IMR-90 (cell line): ENCODE data around the gene B4GALNT2. TPM values are rescaled to one million over a fixed set of nuclear protein-coding genes. Genes with fewer than 3 reads are reported as not detected.

ENCODE experiments used
- ATAC-seq: fragments of 200-7000 bp; cut with Tn5 transposase; 2 replicates; pipeline ENCODE4 v1.9.1; 2020; ENCODE audit warnings: low read depth, mild to moderate bottlenecking, moderate library complexity
- BruUV-seq: library from RNA; stranded (reverse); fragments of 400-500 nt; replicated peaks from 2 replicates; lab custom pipeline; 2021; lab: Mats Ljungman, UMichigan
- CTCF ChIA-PET: fragments of 300-600 bp; formaldehyde crosslinking; extraction: SDS; loops from one replicate; lab custom pipeline; 2021; ENCODE audit warnings: antibody characterized with exemption; lab: Yijun Ruan, JAX
- POLR2A ChIA-PET: fragments of 300-600 bp; sonication (Branson Sonifier 250); formaldehyde crosslinking; loops from one replicate; lab custom pipeline; 2022; ENCODE audit warnings: antibody characterized with exemption; ENCODE audit not compliant: unreplicated experiment; lab: Charles Lee
- DNase-seq: peaks from one replicate; pipeline ENCODE4 v3.0.0; 2013
- H2AFZ ChIP-seq: replicated peaks from 2 replicates; pipeline ENCODE3; 2013; ENCODE audit warnings: low read length, mild to moderate bottlenecking; ENCODE audit not compliant: poor library complexity
- H2AK5ac ChIP-seq: 2 replicates; pipeline ENCODE4 v1.6.1; 2013; ENCODE audit warnings: low read depth, low read length, inconsistent platforms
- H2AK9ac ChIP-seq: replicated peaks from 2 replicates; pipeline ENCODE3; 2013; ENCODE audit warnings: mild to moderate bottlenecking, low read depth, low read length, moderate library complexity; ENCODE audit not compliant: poor library complexity
- H2BK120ac ChIP-seq: 2 replicates; pipeline ENCODE4 v1.6.1; 2013; ENCODE audit warnings: low read depth, low read length, inconsistent platforms
- H2BK15ac ChIP-seq: 3 replicates; pipeline ENCODE4 v1.6.1; 2013; ENCODE audit warnings: low read depth, low read length, inconsistent platforms
- H2BK20ac ChIP-seq: 2 replicates; pipeline ENCODE4 v1.6.1; 2013; ENCODE audit warnings: low read depth, mild to moderate bottlenecking, inconsistent platforms, low read length, moderate library complexity
- H2BK5ac ChIP-seq: 2 replicates; pipeline ENCODE4 v1.6.1; 2013; ENCODE audit warnings: mild to moderate bottlenecking, low read depth, low read length, inconsistent platforms; ENCODE audit not compliant: poor library complexity, severe bottlenecking
- H3K14ac ChIP-seq: replicated peaks from 2 replicates; pipeline ENCODE4 v1.6.1; 2013; ENCODE audit warnings: low read depth, low read length, inconsistent platforms
- H3K18ac ChIP-seq: 2 replicates; pipeline ENCODE4 v1.6.1; 2013; ENCODE audit warnings: low read depth, low read length, control low read depth
- H3K23ac ChIP-seq: 2 replicates; pipeline ENCODE4 v1.6.1; 2013; ENCODE audit warnings: low read depth, low read length, inconsistent platforms
- H3K27ac ChIP-seq: 2 replicates; pipeline ENCODE4 v1.5.1; 2013; ENCODE audit warnings: mild to moderate bottlenecking, control low read depth, low read length; ENCODE audit not compliant: insufficient read depth
- H3K27me3 ChIP-seq: 2 replicates; pipeline ENCODE4 v1.6.1; 2013; ENCODE audit warnings: low read length; ENCODE audit not compliant: control insufficient read depth, insufficient read depth
- H3K36me3 ChIP-seq: 2 replicates; pipeline ENCODE4 v1.6.1; 2013; ENCODE audit warnings: low read length, mixed read lengths; ENCODE audit not compliant: control insufficient read depth, insufficient read depth
- H3K4ac ChIP-seq: 2 replicates; pipeline ENCODE4 v1.6.1; 2013; ENCODE audit warnings: low read depth, low read length, inconsistent platforms
- H3K4me1 ChIP-seq: 2 replicates; pipeline ENCODE4 v1.6.1; 2013; ENCODE audit warnings: low read length, mixed read lengths; ENCODE audit not compliant: control insufficient read depth, insufficient read depth
- H3K4me2 ChIP-seq: 2 replicates; pipeline ENCODE4 v1.6.1; 2013; ENCODE audit warnings: low read depth, mild to moderate bottlenecking, control low read depth, low read length, moderate library complexity
- H3K4me3 ChIP-seq: 2 replicates; pipeline ENCODE4 v1.5.1; 2013; ENCODE audit warnings: low read depth, mild to moderate bottlenecking, control low read depth, low read length, moderate library complexity; ENCODE audit not compliant: insufficient read depth
- H3K56ac ChIP-seq: 2 replicates; pipeline ENCODE4 v1.6.1; 2013; ENCODE audit warnings: low read length, inconsistent platforms; ENCODE audit not compliant: insufficient read depth; ENCODE audit errors: extremely low read depth
- H3K79me1 ChIP-seq, 2 experiments: 2 replicates each; pipeline ENCODE4 v1.6.1; 2013; ENCODE audit warnings: low read length in 2 of 2, inconsistent platforms in 1 of 2, low read depth in 1 of 2
- H3K9ac ChIP-seq: 2 replicates; pipeline ENCODE4 v1.6.1; 2013; ENCODE audit warnings: low read depth, low read length, control low read depth
- H3K9me1 ChIP-seq: 2 replicates; pipeline ENCODE4 v1.6.1; 2013; ENCODE audit warnings: low read length, inconsistent platforms; ENCODE audit not compliant: insufficient read depth
- H3K9me3 ChIP-seq: 2 replicates; pipeline ENCODE4 v1.6.1; 2013; ENCODE audit warnings: low read length; ENCODE audit not compliant: control insufficient read depth, insufficient read depth
- H4K20me1 ChIP-seq: 2 replicates; pipeline ENCODE4 v1.6.1; 2013; ENCODE audit warnings: low read length, inconsistent platforms; ENCODE audit not compliant: insufficient read depth
- H4K5ac ChIP-seq: 2 replicates; pipeline ENCODE4 v1.6.1; 2013; ENCODE audit warnings: mild to moderate bottlenecking, low read depth, low read length, control low read depth
- H4K8ac ChIP-seq, 2 experiments: 2 replicates each; pipeline ENCODE4 v1.6.1; 2013; ENCODE audit warnings: low read depth in 2 of 2, low read length in 2 of 2, control low read depth in 1 of 2, inconsistent platforms in 1 of 2
- H4K91ac ChIP-seq: 2 replicates; pipeline ENCODE4 v1.6.1; 2013; ENCODE audit warnings: low read depth, low read length, inconsistent platforms; ENCODE audit not compliant: insufficient read depth
- FOS ChIP-seq: fragments of 150-350 bp; IDR thresholded peaks from 2 replicates; pipeline ENCODE4 v1.6.1; 2016; ENCODE audit warnings: low read depth, low read length
- MAFK ChIP-seq: IDR thresholded peaks from 2 replicates; pipeline ENCODE4 v1.6.1; 2012; ENCODE audit warnings: low read depth, low read length, improper control_type of control experiment
- MAZ ChIP-seq: IDR thresholded peaks from 2 replicates; pipeline ENCODE4 v1.6.1; 2012; ENCODE audit warnings: low read depth, mild to moderate bottlenecking, low read length, improper control_type of control experiment, moderate library complexity, borderline replicate concordance
- MXI1 ChIP-seq: IDR thresholded peaks from 2 replicates; pipeline ENCODE4 v1.6.1; 2012; ENCODE audit warnings: low read depth, mild to moderate bottlenecking, low read length, moderate library complexity, borderline replicate concordance
- POLR2A ChIP-seq: IDR thresholded peaks from 2 replicates; pipeline ENCODE4 v1.6.1; 2012; ENCODE audit warnings: mild to moderate bottlenecking, low read depth, low read length
- RAD21 ChIP-seq: IDR thresholded peaks from 2 replicates; pipeline ENCODE4 v1.6.1; 2012; ENCODE audit warnings: low read length, improper control_type of control experiment
- RCOR1 ChIP-seq: IDR thresholded peaks from 2 replicates; pipeline ENCODE4 v1.6.1; 2012; ENCODE audit warnings: mild to moderate bottlenecking, low read length, improper control_type of control experiment; ENCODE audit not compliant: insufficient replicate concordance
- SMC3 ChIP-seq: fragments of 150-350 bp; IDR thresholded peaks from 2 replicates; pipeline ENCODE4 v1.6.1; 2016; ENCODE audit warnings: low read depth, mild to moderate bottlenecking, antibody characterized with exemption, low read length, moderate library complexity
- WGBS, 2 experiments: methylation state at CpG; one replicate each; pipeline versions ENCODE4 v1.1.5 to v1.1.7; 2013; ENCODE audit warnings: missing lambda C conversion rate in 2 of 2; ENCODE audit not compliant: insufficient read length in 1 of 2; ENCODE audit errors: extremely low coverage in 2 of 2; 5-methylcytosine and 5-hydroxymethylcytosine counted together
- dilution Hi-C: fragments of 300-500 bp; cut with HindIII; formaldehyde crosslinking; loops from one replicate; pipeline ENCODE4 v1.14.3; 2018; ENCODE audit warnings: low sequenced_read_pairs; ENCODE audit not compliant: unreplicated experiment
- in situ Hi-C: fragments of 300-500 bp; cut with MboI; formaldehyde crosslinking; loops from 3 replicates; pipeline ENCODE4 v1.14.3; 2019; ENCODE audit warnings: low sequenced_read_pairs, inconsistent platforms, mixed read lengths
- intact Hi-C: fragments of 100-400 bp; cut with micrococcal nuclease; formaldehyde crosslinking; loops from 2 replicates; pipeline ENCODE4 v1.10.0; 2022
- polyA plus RNA-seq, 3 experiments: library from polyadenylated mRNA; depleted of rRNA; stranded (reverse); fragments of >200 nt; gene quantifications; 2 replicates each; pipeline ENCODE4 v1.2.3, GENCODE V29; 2012; ENCODE audit warnings: low replicate concordance in 1 of 3
- total RNA-seq: library from RNA; depleted of rRNA; stranded (reverse); fragments of >200 nt; gene quantifications from 2 replicates; pipeline ENCODE4 v1.2.3, GENCODE V29; 2012

B4GALNT2 gene
- total and polyA plus RNA-seq, 2 of the 4 experiments (the other 2 are of a cell fraction) = not detected

GRCh38 chr17:49086316-49086605, 46.3 kb upstream of the B4GALNT2 start:
- Histone ChIP-seq H3K4ac (no peak overlapping the region), H3K4me2 (no peak overlapping the region), H3K27me3 (peaks cover 21% of the 10 kb centered on the region), H2BK20ac (no peak overlapping the region), H2BK120ac (no peak overlapping the region), H3K18ac (no peak overlapping the region), H3K36me3 (no peaks in the 10 kb centered on the region), H3K4me1 (peaks cover 2% of the 10 kb centered on the region; the same call in 1 of the 2 replicates), H2AK5ac (no peak overlapping the region), H2AFZ (no peak overlapping the region), H4K91ac (no peak overlapping the region), H3K9me3 (no peaks in the 10 kb centered on the region; the same call in 1 of the 2 replicates), H3K14ac (no peak overlapping the region), H2AK9ac (no peak overlapping the region), H3K23ac (no peak overlapping the region), H3K79me1 (no peaks in the 10 kb centered on the region), H4K5ac (no peak overlapping the region), H2BK15ac (no peak overlapping the region), H4K20me1 (no peaks in the 10 kb centered on the region), H4K8ac (no peak overlapping the region), H3K4me3 (no peak overlapping the region), H3K27ac (no peak overlapping the region), H2BK5ac (no peak overlapping the region), H3K56ac (no peak overlapping the region), H3K9me1 (peaks cover 5% of the 10 kb centered on the region; the same call in 1 of the 2 replicates), H3K9ac (no peak overlapping the region)
- ATAC-seq = no peak
- BruUV-seq = no TSS peak
- ChIA-PET CTCF (no interaction called here), POLR2A (no interaction called here)
- intact Hi-C loops (no loop called here), dilution Hi-C loops (no loop called here), in situ Hi-C loops (no loop called here)
- TF ChIP-seq RAD21 (no peak), FOS (no peak), MAZ (no peak), RCOR1 (no peak), POLR2A (no peak), MXI1 (no peak), MAFK (no peak), SMC3 (no peak)
- no CpG with 5 or more reads among the region's 1 CpG for WGBS, 2 experiments
- DNase-seq = no peak
